SU-DHL-6 (cell line): ENCODE measurements around the gene TLR9.

Experiments used
- CTCF ChIP-seq: fragments of 200-600 bp; sonication (generic); IDR thresholded peaks from one replicate; pipeline ENCODE4 v1.5.1; 2017; ENCODE audit warnings: antibody characterized with exemption, mild to moderate bottlenecking, low read length, moderate library complexity; ENCODE audit not compliant: insufficient read depth, poor library complexity, severe bottlenecking
- EZH2phosphoT487 ChIP-seq: fragments of 200-600 bp; sonication (generic), shearing (Covaris generic); conservative IDR thresholded peaks from 2 replicates; pipeline ENCODE4 v1.6.1; 2018; ENCODE audit warnings: mild to moderate bottlenecking, antibody characterized with exemption, low read length, moderate library complexity, mixed read lengths

GRCh38 chr3:52242039-52242438, 16.6 kb upstream of the TLR9 start:
- TF ChIP-seq CTCF (no peak), EZH2phosphoT487 (no peak)
